Jurkat, Clone E6-1 (cell line): ENCODE measurements around the gene BCDIN3D.
A peak's percentile ranks its signal among the peaks of the same experiment; 100 is the strongest.

ENCODE experiments used
- DNase-seq: peaks from one replicate; pipeline ENCODE4 v3.0.0-alpha.2; 2011; ENCODE audit warnings: low read depth, low spot score
- H3K4me3 ChIP-seq: 2 replicates; pipeline ENCODE4 v1.5.1; 2011; ENCODE audit warnings: mild to moderate bottlenecking, low read length, control low read depth, moderate library complexity

BCDIN3D gene

DNA sequence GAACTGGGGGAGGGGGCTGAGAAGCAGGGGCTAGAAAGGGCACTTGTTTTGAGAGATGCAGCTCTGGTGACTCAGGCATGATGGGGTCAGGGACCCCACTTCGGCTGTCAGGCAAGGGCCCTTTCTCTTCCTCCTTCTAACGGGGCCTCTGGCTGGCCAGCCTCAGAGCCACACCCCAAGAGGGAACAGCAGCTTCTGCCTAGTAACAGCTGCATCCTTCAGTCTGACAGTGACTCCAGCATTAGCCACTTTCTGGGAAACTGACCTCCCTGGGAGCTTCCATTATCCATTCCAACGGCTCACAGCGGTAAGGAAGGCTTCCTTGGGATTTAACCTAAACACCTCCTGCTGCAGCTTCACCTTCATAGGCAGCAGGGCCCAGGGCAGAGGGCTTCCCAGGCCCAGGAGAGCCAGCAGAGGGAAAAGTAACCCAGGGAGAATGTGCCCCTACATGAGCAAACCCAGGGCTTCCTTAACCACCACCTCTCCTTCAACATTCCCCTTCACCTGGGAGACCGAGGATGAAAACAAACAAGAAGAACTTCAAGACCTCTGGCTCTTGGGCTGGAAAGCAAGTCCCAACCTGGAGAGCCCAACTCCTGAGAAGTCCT is 17.4 kb downstream of the BCDIN3D start:
- DNase-seq: no peak
- H3K4me3 ChIP-seq: no peak overlapping the region

DNA sequence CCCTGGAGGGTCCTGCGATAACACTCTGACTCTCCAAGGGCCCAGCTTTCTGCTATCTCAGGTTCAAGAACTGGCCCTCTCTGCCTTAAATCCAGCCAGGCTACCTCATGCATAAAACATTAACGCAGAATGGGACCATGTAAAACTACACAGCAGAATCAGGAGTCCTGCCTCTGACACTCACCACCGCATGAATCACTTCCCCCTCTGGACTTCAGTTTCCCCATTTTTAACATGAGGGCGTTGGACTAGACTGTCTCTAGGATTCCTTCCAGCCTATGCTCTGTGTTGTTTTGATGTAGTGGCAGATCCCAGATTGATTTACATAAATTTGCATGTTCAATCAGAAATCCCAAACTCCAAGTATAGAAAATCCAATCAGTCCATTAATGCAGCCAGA is 18.0 kb downstream of the BCDIN3D start:
- DNase-seq: no peak
- no peak overlapping the region for H3K4me3 ChIP-seq

- no peak for DNase-seq
- H3K4me3 ChIP-seq: no peak overlapping the region
Observed at GRCh38 chr12:49824416-49824815, 18.5 kb downstream of the BCDIN3D start.

GRCh38 chr12:49823951-49824350 is 19.0 kb downstream of the BCDIN3D start:
- H3K4me3 ChIP-seq: no peak overlapping the region
- DNase-seq: no peak

- DNase-seq: no peak
- H3K4me3 ChIP-seq: no peak overlapping the region
Observed at GRCh38 chr12:49823350-49823749, 19.6 kb downstream of the BCDIN3D start.

- DNase-seq: no peak
- peak overlapping the region; percentile 13 for H3K4me3 ChIP-seq
Observed at GRCh38 chr12:49821373-49822287, 21.3 kb downstream of the BCDIN3D start.

DNA sequence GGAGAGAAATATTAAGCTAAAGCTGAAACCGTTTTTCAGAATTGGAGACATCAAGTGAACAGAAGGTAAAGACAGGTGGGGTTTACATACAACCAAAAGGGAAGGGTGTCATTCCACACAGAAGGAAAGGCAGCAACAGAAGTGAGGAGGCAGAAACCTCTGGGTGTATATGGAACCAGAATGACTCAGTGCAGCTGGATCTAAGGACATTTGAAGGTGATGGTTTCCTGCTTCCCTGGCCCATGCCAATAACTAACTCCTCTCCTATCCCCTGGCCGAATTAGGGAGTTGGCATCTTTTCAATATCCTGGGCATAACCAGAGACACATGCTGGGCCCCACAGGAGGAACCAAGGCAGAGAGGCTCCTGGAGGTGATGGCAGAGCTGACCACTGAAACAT is 23.1 kb downstream of the BCDIN3D start:
- H3K4me3 ChIP-seq: no peak overlapping the region
- DNase-seq: no peak

GRCh38 chr12:49818241-49818895 is 24.5 kb downstream of the BCDIN3D start:
- DNase-seq: no peak
- no peak overlapping the region for H3K4me3 ChIP-seq

- DNase-seq: no peak
- no peak overlapping the region for H3K4me3 ChIP-seq
Observed at GRCh38 chr12:49813131-49813530, 29.8 kb downstream of the BCDIN3D start.

DNA sequence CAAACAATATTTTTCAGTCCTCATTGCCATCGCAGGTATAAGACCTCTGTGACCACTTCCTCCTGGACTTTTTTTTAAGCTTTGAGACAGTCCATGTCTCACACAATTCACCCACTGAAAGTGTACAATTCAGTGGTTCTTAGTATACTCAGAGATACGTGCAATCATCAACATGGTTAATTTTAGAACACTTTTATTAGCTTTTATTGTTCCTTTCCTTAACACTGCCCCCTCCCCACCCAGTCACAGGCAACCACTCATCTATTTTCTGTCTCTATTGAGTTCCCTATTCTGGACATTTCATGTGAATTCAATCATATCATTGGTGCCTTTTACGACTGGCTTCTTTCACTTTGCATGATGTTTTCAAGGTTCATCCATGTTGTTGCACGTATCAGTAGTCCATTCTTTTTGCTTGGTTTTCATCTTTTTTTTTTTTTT is 30.9 kb downstream of the BCDIN3D start:
- no peak overlapping the region for H3K4me3 ChIP-seq
- no peak for DNase-seq

DNA sequence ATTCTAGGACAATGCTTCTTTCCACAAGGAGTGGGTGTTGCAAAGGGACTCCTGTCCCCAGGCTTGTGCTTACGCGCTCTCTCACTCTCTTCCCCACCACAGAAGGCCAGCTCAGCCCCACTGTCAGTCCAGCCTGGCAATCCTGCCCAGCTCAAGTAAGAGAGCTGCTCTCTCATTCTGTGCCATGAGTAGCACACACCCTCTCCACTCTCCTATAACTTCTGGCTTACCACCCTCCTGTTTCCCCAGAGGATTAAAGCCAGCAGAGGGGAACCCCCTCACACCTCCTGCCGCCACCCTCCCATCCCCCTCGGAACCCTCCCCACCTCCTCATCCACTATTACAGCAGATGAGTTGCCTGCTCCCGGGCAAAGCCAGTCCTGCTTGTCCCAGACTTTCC is 31.8 kb downstream of the BCDIN3D start:
- no peak for DNase-seq
- no peak overlapping the region for H3K4me3 ChIP-seq

- no peak overlapping the region for H3K4me3 ChIP-seq
- DNase-seq: no peak
Observed at GRCh38 chr12:49809906-49810389, 33.0 kb downstream of the BCDIN3D start.

DNA sequence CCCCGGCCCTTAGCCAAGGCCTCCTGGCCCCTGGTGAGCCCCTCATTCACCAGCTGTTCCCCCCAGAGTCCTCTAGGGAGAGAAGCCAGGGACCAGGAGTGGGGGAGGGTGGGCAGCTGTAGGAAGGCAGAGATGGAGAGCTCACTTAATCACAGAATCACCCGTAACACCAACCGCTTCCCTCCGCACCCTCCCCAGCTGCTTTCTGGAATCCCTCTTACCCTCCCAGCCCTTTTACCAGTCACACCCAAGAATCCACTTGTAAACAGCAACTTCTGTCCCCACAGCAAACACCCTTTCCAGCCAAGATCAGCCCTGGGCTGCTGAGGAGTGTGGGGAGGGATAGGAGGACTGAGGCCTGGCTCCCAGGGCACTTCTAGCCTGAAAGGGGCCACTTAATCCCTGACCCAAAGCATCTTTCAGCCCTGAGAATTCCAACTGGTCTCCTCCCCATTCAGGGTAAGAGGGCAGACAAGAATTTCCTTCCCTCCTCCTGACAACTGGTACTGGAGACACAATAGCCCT is 33.5 kb downstream of the BCDIN3D start:
- no peak overlapping the region for H3K4me3 ChIP-seq
- DNase-seq: no peak

GRCh38 chr12:49808686-49809380 is 34.1 kb downstream of the BCDIN3D start:
- H3K4me3 ChIP-seq: no peak overlapping the region
- DNase-seq: no peak

GRCh38 chr12:49807991-49808580 is 34.8 kb downstream of the BCDIN3D start:
- DNase-seq: no peak
- no peak overlapping the region for H3K4me3 ChIP-seq

DNA sequence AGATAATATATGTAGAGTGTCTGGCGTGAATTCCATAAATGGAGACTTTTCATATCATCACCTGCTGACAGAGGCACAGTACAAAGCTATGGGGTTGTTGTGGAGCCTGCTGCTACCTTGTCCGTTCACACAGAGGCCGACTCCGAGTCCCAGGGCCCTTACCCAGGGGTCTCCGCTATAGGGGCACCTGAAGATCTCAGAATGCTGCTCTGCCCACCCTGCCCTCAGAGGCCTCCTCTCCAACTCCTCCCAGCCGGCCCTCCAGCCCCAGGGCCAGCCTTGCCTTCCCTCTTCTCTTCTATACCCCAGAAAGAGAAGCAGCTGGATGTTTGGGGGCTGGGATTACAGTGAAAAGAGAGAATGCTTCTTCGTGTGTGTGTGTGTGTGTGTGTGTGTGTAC is 36.0 kb downstream of the BCDIN3D start:
- no peak for DNase-seq
- H3K4me3 ChIP-seq: no peak overlapping the region

DNA sequence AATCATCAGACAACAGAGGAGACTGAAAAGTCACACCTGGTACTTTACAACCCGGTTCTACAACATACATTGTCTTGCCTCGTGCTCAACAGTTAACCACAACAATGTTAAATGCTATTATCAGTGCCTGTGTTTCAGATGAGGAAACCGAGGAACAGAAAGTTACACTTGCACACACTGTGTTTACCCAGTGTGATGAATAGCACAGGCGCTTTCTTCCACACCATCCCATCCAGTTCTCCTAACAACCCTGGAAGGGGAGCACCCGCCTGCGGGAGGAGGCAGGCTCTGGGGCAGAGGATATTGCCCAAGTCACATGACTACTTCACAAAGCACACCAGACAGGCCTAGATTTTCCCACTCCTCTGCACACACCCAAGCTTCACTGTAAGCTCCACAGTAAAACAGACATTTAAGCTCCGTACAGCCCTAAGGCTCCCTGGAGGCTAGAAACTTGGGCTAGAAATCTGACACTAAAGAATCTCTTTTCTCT is 36.5 kb downstream of the BCDIN3D start:
- no peak overlapping the region for H3K4me3 ChIP-seq
- DNase-seq: no peak

DNA sequence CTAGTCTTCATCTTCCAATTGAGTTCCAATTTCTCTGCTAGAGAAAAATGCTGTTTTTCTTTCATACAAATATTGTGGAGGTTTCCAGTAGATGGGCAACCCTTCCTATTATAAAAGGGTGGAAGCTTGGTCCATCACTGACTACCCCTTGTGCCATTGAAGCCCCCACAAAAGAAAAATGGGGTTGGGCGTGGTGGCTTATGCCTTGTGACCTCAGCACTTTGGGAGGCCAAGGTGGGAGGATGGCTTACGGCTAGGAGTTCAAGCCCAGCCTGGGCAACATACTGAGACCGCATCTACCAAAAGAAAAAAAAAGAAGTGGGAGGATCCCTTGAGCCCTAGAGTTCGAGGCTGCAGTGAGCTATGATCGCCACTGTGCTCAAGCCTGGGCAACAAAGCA is 37.5 kb downstream of the BCDIN3D start:
- H3K4me3 ChIP-seq: no peak overlapping the region
- no peak for DNase-seq

- H3K4me3 ChIP-seq: no peak overlapping the region
- no peak for DNase-seq
Observed at GRCh38 chr12:49804821-49805220, 38.1 kb downstream of the BCDIN3D start.
